Stimulated activated CD8-positive, alpha-beta memory T cell treated with anti-CD3 and anti-CD28 coated beads, Interleukin-15, amount 100 ng/mL, for 1 hour (primary cell): Measurements from ENCODE around the gene SENP2.
"Not testable (repeated sequence)": the region's sequence is repeated elsewhere in the genome, so short reads cannot be mapped to it uniquely, and the experiment has no call there.

ENCODE experiments used
- DNase-seq: peaks from one replicate; pipeline ENCODE4 v3.0.0-alpha.2; 2020; ENCODE audit warnings: low read depth

Gene SENP2

GRCh38 chr3:185586686-185587039 is 568 bp downstream of the SENP2 start:
- DNase-seq: no peak

GRCh38 chr3:185594073-185594472 is 8.0 kb downstream of the SENP2 start:
- no peak for DNase-seq

GRCh38 chr3:185595526-185595925 is 9.4 kb downstream of the SENP2 start:
- DNase-seq: no peak

- no peak for DNase-seq
These were observed 19.5 kb downstream of the SENP2 start for GRCh38 chr3:185605566-185605965.

GRCh38 chr3:185606196-185606595 is 20.1 kb downstream of the SENP2 start:
- no peak for DNase-seq

- DNase-seq: no peak
These were observed 26.9 kb downstream of the SENP2 start for GRCh38 chr3:185613016-185613415.

GRCh38 chr3:185623939-185624665 is 38.0 kb downstream of the SENP2 start:
- no peak for DNase-seq

- no peak for DNase-seq
These were observed 39.7 kb downstream of the SENP2 start for GRCh38 chr3:185625784-185626183.

GRCh38 chr3:185629554-185630181 is 43.6 kb downstream of the SENP2 start:
- DNase-seq: no peak

GRCh38 chr3:185630182-185630622 is 44.1 kb downstream of the SENP2 start:
- DNase-seq: no peak

GRCh38 chr3:185631108-185631507 is 45.0 kb downstream of the SENP2 start:
- DNase-seq: no peak

GRCh38 chr3:185631508-185632206 is 45.6 kb downstream of the SENP2 start:
- DNase-seq: no peak

- no peak for DNase-seq
These were observed 46.9 kb downstream of the SENP2 start for GRCh38 chr3:185632996-185633395.

- no peak for DNase-seq
These were observed 51.3 kb downstream of the SENP2 start for GRCh38 chr3:185637388-185637787.

GRCh38 chr3:185638651-185639050 is 52.6 kb downstream of the SENP2 start:
- DNase-seq: not testable (repeated sequence)

- DNase-seq: no peak
These were observed 53.6 kb downstream of the SENP2 start for GRCh38 chr3:185639632-185640206.

- no peak for DNase-seq
These were observed 54.2 kb downstream of the SENP2 start for GRCh38 chr3:185640308-185640707.

GRCh38 chr3:185645191-185645590 is 59.1 kb downstream of the SENP2 start:
- DNase-seq: not testable (repeated sequence)

- DNase-seq: no peak
These were observed 59.7 kb downstream of the SENP2 start for GRCh38 chr3:185645596-185646381.

- no peak for DNase-seq
These were observed 60.5 kb downstream of the SENP2 start for GRCh38 chr3:185646382-185647133.
